Measurements from ENCODE around the gene DFFB. TPM values are rescaled to one million over a fixed set of nuclear protein-coding genes. Genes with fewer than 3 reads are reported as not detected.

DFFB gene
- total and polyA plus RNA-seq, 7 donors: 1.1 to 2.4 (median 1.9) TPM

DNA sequence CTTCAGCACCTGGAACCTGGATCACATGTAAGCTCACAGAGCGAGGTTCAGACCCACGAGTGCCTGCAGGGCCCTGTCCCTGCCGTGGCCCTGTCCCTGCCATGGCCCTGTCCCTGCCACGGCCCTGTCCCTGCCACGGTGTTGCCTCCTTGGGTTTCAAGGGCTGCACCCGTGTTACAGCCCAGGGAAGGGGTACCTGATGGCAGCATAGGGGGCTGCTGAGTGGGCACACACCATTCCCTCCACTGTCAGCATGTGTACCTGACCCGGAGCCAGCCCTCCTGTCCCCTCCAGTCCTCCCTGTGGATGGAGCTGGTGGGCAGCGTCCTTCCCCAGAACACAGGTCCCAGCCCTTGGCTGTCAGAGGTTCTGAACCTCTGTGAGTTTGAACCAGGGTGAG lies 15.3 kb downstream of the DFFB start:
- DNase-seq: peak in 1 of 2 donors; percentile 31
- Histone ChIP-seq H3K4me1 (no peaks in the 10 kb centered on the region), H3K27ac (no peak overlapping the region), H3K36me3 (ENCODE audit: insufficient read depth in 1 of 2, low read depth in 1 of 2) (peaks cover 0 to 80% of the 10 kb centered on the region in 2 donors), H3K27me3 (ENCODE audit: insufficient read depth in 3 of 3, low read length in 2 of 3) (no peaks in the 10 kb centered on the region), H3K9me3 (no peaks in the 10 kb centered on the region), H3K4me3 (no peak overlapping the region)
- intact Hi-C loops (cut with DNase I): no loop called here
- TF ChIP-seq CTCF (IDR thresholded peaks at IDR 0.05): no peak
- WGBS, 3 donors: 84 to 99% (median 86%) methylated on average over 8 of the region's 8 CpGs
- no peak for ATAC-seq

- Histone ChIP-seq H3K4me3 (no peak overlapping the region), H3K27ac (no peak overlapping the region), H3K36me3 (ENCODE audit: insufficient read depth in 1 of 2, low read depth in 1 of 2) (peaks cover 0 to 78% of the 10 kb centered on the region in 2 donors), H3K27me3 (ENCODE audit: insufficient read depth in 3 of 3, low read length in 2 of 3) (no peaks in the 10 kb centered on the region), H3K9me3 (peaks cover 12% of the 10 kb centered on the region), H3K4me1 (no peaks in the 10 kb centered on the region)
- TF ChIP-seq CTCF (IDR thresholded peaks at IDR 0.05): no peak
- ATAC-seq: no peak
- 93 to 95% (median 95%) methylated on average over 23 of the region's 23 CpGs for WGBS, 3 donors
- intact Hi-C loops (cut with DNase I): no loop called here
- peak in 1 of 2 donors; percentile 6 for DNase-seq
These were observed 17.5 kb downstream of the DFFB start for GRCh38 chr1:3874736-3875135.

- intact Hi-C loops (cut with DNase I): no loop called here
- Histone ChIP-seq H3K27me3 (ENCODE audit: insufficient read depth in 3 of 3, low read length in 2 of 3) (no peaks in the 10 kb centered on the region), H3K36me3 (ENCODE audit: insufficient read depth in 1 of 2, low read depth in 1 of 2) (peaks cover 0 to 72% of the 10 kb centered on the region in 2 donors)
These were observed 19.4 kb downstream of the DFFB start for GRCh38 chr1:3876716-3877115.

DNA sequence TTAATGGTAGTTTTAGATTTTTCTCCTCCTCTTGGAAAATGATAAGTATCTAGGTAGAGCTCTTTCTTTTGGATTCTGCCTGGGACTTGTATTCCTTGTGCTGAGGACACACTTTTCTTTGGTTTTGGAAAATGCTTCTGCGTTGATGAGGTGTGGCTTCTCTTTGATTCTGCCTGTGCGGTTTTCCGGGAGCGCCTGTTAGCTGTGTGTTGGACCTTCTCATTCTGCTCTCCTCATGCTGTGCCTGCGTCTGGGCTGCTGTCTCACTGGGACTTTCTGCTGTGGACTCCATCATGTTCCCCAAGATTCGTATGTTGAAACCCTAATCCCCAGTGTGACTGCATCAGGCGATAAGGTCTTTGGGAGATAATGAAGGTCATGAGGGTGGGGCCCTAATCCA lies 21.8 kb downstream of the DFFB start:
- Histone ChIP-seq H3K36me3 (ENCODE audit: insufficient read depth in 1 of 2, low read depth in 1 of 2) (peaks cover 0 to 59% of the 10 kb centered on the region in 2 donors), H3K9me3 (peaks cover 12% of the 10 kb centered on the region), H3K27me3 (ENCODE audit: insufficient read depth in 3 of 3, low read length in 2 of 3) (no peaks in the 10 kb centered on the region), H3K27ac (no peak overlapping the region), H3K4me3 (no peak overlapping the region), H3K4me1 (no peaks in the 10 kb centered on the region)
- 96 to 99% (median 99%) methylated on average over 7 of the region's 7 CpGs for WGBS, 3 donors
- ATAC-seq (no peak), DNase-seq (peak in 1 of 2 donors; percentile 16)
- intact Hi-C loops (cut with DNase I): no loop called here
- TF ChIP-seq CTCF (IDR thresholded peaks at IDR 0.05): no peak

More at GRCh38 chr1:3876716-3877115, 19.4 kb downstream of the DFFB start:
- TF ChIP-seq CTCF (IDR thresholded peaks at IDR 0.05): no peak
- H3K9me3 ChIP-seq: peaks cover 12% of the 10 kb centered on the region
- DNase-seq (peak in 1 of 2 donors; percentile 36), ATAC-seq (no peak)
- no peaks in the 10 kb centered on the region for H3K4me1 ChIP-seq
- no peak overlapping the region for H3K27ac ChIP-seq
- WGBS, 3 donors: 88 to 93% (median 90%) methylated on average over 16 of the region's 16 CpGs
- no peak overlapping the region for H3K4me3 ChIP-seq

GRCh38 chr1:3879787-3880428 lies 22.6 kb downstream of the DFFB start:
- ATAC-seq (no peak), DNase-seq (peak in 1 of 2 donors; percentile 45)
- intact Hi-C loops (cut with DNase I): no loop called here
- no peaks in the 10 kb centered on the region for H3K4me1 ChIP-seq
- no peak overlapping the region for H3K4me3 ChIP-seq
- H3K27me3 ChIP-seq (ENCODE audit: insufficient read depth in 3 of 3, low read length in 2 of 3): no peaks in the 10 kb centered on the region
- 75 to 93% (median 85%) methylated on average over 9 of the region's 9 CpGs for WGBS, 3 donors
- H3K27ac ChIP-seq: no peak overlapping the region
- H3K9me3 ChIP-seq: peaks cover 12% of the 10 kb centered on the region
- peaks cover 0 to 64% of the 10 kb centered on the region in 2 donors for H3K36me3 ChIP-seq (ENCODE audit: insufficient read depth in 1 of 2, low read depth in 1 of 2)
- TF ChIP-seq CTCF (IDR thresholded peaks at IDR 0.05): no peak

Data from psoas muscle (tissue), 8 donors.